Measurements from ENCODE around the gene MRPL37.
"Not testable (repeated sequence)": the region's sequence is repeated elsewhere in the genome, so short reads cannot be mapped to it uniquely, and the experiment has no call there.

MRPL37 gene

DNA sequence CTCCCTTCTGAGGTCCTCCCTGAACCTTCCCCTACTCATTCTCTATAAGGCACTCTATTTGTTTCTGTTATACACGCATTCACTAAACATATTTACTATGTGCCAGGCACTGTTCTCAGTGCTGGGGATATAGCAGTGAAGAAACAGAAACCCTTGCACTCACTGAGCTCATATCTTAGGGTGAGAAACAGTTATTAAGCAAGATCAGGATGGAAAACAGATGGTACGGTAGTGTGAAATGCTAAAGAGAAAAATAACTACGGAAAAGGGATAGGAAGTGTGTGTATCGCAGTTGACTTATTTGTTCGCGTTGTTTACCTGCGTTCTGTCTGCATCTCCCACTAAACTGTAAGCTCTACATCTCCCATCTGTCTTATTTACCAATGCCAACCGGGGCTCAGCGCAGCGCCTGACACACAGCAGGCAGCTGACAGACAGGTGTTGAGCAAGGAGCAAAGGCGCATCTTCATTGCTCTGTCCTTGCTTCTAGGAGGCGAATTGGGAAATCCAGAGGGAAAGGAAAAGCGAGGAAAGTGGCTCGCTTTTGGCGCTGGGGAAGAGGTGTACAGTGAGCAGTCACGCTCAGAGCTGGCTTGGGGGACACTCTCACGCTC is 709 bp upstream of the MRPL37 start:
- Histone ChIP-seq H3K27ac (peak overlapping the region in 10 of 11 experiments; percentile 70 to 93 (median 88); a peak in 21 of 22 replicates), H3K9ac (peak overlapping the region; percentile 82 to 95 (median 90))

GRCh38 chr1:54200519-54200997 is 591 bp downstream of the MRPL37 start:
- peak overlapping the region; percentile 82 to 95 (median 90) for H3K9ac ChIP-seq
- peaks cover 0 to 41% (median 23%) of the 10 kb centered on the region in 11 experiments; a peak in 13 of 22 replicates for H4K20me1 ChIP-seq
- H3K27ac ChIP-seq, result peak overlapping the region; percentile 63 to 93 (median 87); a peak in 21 of 22 replicates
- peaks cover 30 to 39% (median 35%) of the 10 kb centered on the region in 10 experiments for H3K4me1 ChIP-seq
- H3K36me3 ChIP-seq, result peaks cover 24 to 51% (median 40%) of the 10 kb centered on the region in 11 experiments
- H3K4me3 ChIP-seq, result peak overlapping the region; percentile 82 to 99 (median 92)
- no peaks in the 10 kb centered on the region for H3K9me3 ChIP-seq (replicated peaks in 1 of 11)
- H3K4me2 ChIP-seq, result peak overlapping the region; percentile 87 to 97 (median 94)
- TF ChIP-seq Cebpa-rat (IDR thresholded peaks at IDR 0.05), result no peak
- H3K27me3 ChIP-seq, result no peaks in the 10 kb centered on the region

More for the DNA sequence above, 709 bp upstream of the MRPL37 start:
- H3K4me2 ChIP-seq, result peak overlapping the region; percentile 87 to 97 (median 93)
- H4K20me1 ChIP-seq, result peaks cover 0 to 31% (median 21%) of the 10 kb centered on the region in 11 experiments; a peak in 13 of 22 replicates
- H3K27me3 ChIP-seq, result no peaks in the 10 kb centered on the region
- no peaks in the 10 kb centered on the region for H3K9me3 ChIP-seq (replicated peaks in 1 of 11)
- H3K4me1 ChIP-seq, result peaks cover 30 to 39% (median 35%) of the 10 kb centered on the region in 10 experiments
- H3K4me3 ChIP-seq, result peak overlapping the region; percentile 82 to 99 (median 92)
- no peak for TF ChIP-seq Cebpa-rat (IDR thresholded peaks at IDR 0.05)
- H3K36me3 ChIP-seq, result peaks cover 24 to 51% (median 40%) of the 10 kb centered on the region in 11 experiments

- Histone ChIP-seq H3K9ac (no peak overlapping the region), H4K20me1 (peaks cover 0 to 53% (median 35%) of the 10 kb centered on the region in 11 experiments; a peak in 15 of 22 replicates), H3K36me3 (peaks cover 51 to 77% (median 68%) of the 10 kb centered on the region in 11 experiments), H3K27ac (no peak overlapping the region), H3K4me2 (no peak overlapping the region), H3K9me3 (replicated peaks in 1 of 11) (no peaks in the 10 kb centered on the region), H3K4me1 (peaks cover 24 to 32% (median 30%) of the 10 kb centered on the region in 10 experiments), H3K27me3 (no peaks in the 10 kb centered on the region), H3K4me3 (no peak overlapping the region)
- no peak for TF ChIP-seq Cebpa-rat (IDR thresholded peaks at IDR 0.05)
These were observed 4.2 kb downstream of the MRPL37 start for GRCh38 chr1:54204199-54204598.

- H3K27me3 ChIP-seq, result no peaks in the 10 kb centered on the region
- TF ChIP-seq Cebpa-rat (IDR thresholded peaks at IDR 0.05), result no peak
- H3K4me3 ChIP-seq, result no peak overlapping the region
- H3K9me3 ChIP-seq (replicated peaks in 1 of 11), result no peaks in the 10 kb centered on the region
- peaks cover 82 to 100% (median 97%) of the 10 kb centered on the region in 11 experiments for H3K36me3 ChIP-seq
- H3K9ac ChIP-seq, result no peak overlapping the region
- H3K4me1 ChIP-seq, result peaks cover 1 to 9% (median 8%) of the 10 kb centered on the region in 10 experiments; a peak in 19 of 20 replicates
- no peak overlapping the region for H3K4me2 ChIP-seq
- no peak overlapping the region for H3K27ac ChIP-seq
- H4K20me1 ChIP-seq, result peaks cover 0 to 65% (median 29%) of the 10 kb centered on the region in 11 experiments; a peak in 15 of 22 replicates
These were observed 7.3 kb downstream of the MRPL37 start for GRCh38 chr1:54207287-54207686.

GRCh38 chr1:54207896-54208295 is 7.9 kb downstream of the MRPL37 start:
- not testable (repeated sequence) for H3K27me3 ChIP-seq; H3K4me3 ChIP-seq; H3K27ac ChIP-seq; H3K4me1 ChIP-seq; H3K9ac ChIP-seq; H3K4me2 ChIP-seq; H3K9me3 ChIP-seq (replicated peaks in 1 of 11)
- H3K36me3 ChIP-seq, result peaks cover 88 to 100% (median 97%) of the 10 kb centered on the region in 11 experiments
- peaks cover 0 to 59% (median 23%) of the 10 kb centered on the region in 11 experiments; a peak in 16 of 22 replicates for H4K20me1 ChIP-seq

- no peak for TF ChIP-seq Cebpa-rat (IDR thresholded peaks at IDR 0.05)
- no peaks in the 10 kb centered on the region for H3K4me1 ChIP-seq
- H3K9ac ChIP-seq, result no peak overlapping the region
- no peak overlapping the region for H3K4me3 ChIP-seq
- H3K36me3 ChIP-seq, result peaks cover 99 to 100% (median 100%) of the 10 kb centered on the region in 11 experiments
- peaks cover 0 to 67% (median 43%) of the 10 kb centered on the region in 11 experiments; a peak in 15 of 22 replicates for H4K20me1 ChIP-seq
- H3K27ac ChIP-seq, result no peak overlapping the region
- no peak overlapping the region for H3K4me2 ChIP-seq
- H3K27me3 ChIP-seq, result no peaks in the 10 kb centered on the region
- no peaks in the 10 kb centered on the region for H3K9me3 ChIP-seq (replicated peaks in 1 of 11)
These were observed 12.9 kb downstream of the MRPL37 start for GRCh38 chr1:54212872-54213271.

- no peak overlapping the region for H3K27ac ChIP-seq
- no peak overlapping the region for H3K9ac ChIP-seq
- no peak for TF ChIP-seq Cebpa-rat (IDR thresholded peaks at IDR 0.05)
- H3K36me3 ChIP-seq, result peaks cover 89 to 100% (median 100%) of the 10 kb centered on the region in 11 experiments
- H3K9me3 ChIP-seq (replicated peaks in 1 of 11), result no peaks in the 10 kb centered on the region
- no peak overlapping the region for H3K4me3 ChIP-seq
- peaks cover 0 to 81% (median 62%) of the 10 kb centered on the region in 11 experiments; a peak in 17 of 22 replicates for H4K20me1 ChIP-seq
- H3K4me2 ChIP-seq, result no peak overlapping the region
- H3K4me1 ChIP-seq, result peaks cover 17 to 23% (median 20%) of the 10 kb centered on the region in 10 experiments
- no peaks in the 10 kb centered on the region for H3K27me3 ChIP-seq
These were observed 15.6 kb downstream of the MRPL37 start for GRCh38 chr1:54215523-54215922.

DNA sequence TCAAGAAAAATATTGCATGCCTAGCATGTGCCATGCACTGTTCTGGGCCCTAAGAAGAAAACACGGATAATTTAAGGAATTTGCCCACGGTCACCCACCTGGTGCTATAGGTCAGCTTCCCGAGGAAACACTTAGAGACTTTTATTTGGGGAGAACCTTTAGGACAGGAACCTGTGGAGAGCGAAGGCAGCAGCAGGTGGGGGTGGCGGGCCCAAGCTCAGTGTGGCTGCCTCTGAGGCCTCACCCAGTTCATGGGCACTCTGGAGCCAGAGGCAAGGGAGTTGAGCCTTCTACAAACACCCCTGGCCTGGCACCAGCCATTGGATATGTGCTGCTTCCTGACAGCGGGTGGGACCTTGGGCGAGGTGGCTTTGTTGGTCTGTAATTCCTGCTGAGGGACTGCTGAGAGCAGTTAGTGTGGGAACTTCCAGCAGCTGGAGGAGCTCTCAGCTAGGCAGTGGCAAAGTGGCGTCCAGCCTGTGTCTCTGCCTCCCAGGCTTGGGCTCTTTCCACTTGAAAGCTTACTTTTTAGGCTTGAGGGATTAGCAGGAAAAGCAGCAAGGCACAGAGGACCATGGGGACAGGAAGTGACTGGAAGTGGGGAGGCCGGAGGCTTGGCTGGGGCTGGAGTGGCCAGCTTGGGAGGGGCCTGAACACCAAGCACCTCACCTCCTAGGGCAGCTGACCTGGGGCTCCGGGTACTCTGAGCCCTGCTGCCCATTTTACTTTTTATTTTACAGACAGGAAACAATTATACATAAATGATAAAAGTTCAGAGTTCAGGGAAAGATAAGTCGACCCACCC is 19.1 kb downstream of the MRPL37 start:
- no peak for TF ChIP-seq Cebpa-rat (IDR thresholded peaks at IDR 0.05)
- Histone ChIP-seq H3K36me3 (peaks cover 53 to 100% (median 92%) of the 10 kb centered on the region in 11 experiments), H3K4me3 (no peak overlapping the region), H3K27me3 (no peaks in the 10 kb centered on the region), H4K20me1 (peaks cover 0 to 97% (median 67%) of the 10 kb centered on the region in 11 experiments; a peak in 17 of 22 replicates), H3K9me3 (replicated peaks in 1 of 11) (no peaks in the 10 kb centered on the region), H3K27ac (peak overlapping the region in 7 of 11 experiments; percentile 19 to 60 (median 46); a peak in 10 of 22 replicates), H3K4me2 (peak overlapping the region in 8 of 11 experiments; percentile 4 to 69 (median 45); a peak in 10 of 22 replicates), H3K4me1 (peaks cover 24 to 34% (median 30%) of the 10 kb centered on the region in 10 experiments), H3K9ac (peak overlapping the region in 4 of 11 experiments; percentile 9 to 37 (median 26); a peak in 5 of 22 replicates)
